ENCODE data around the gene TRIM29. TPM values are rescaled to one million over a fixed set of nuclear protein-coding genes. Genes with fewer than 3 reads are reported as not detected.

Gene TRIM29
- total and polyA plus RNA-seq, 2 experiments from 2014 or later: 0.28 TPM; not detected in 1

DNA sequence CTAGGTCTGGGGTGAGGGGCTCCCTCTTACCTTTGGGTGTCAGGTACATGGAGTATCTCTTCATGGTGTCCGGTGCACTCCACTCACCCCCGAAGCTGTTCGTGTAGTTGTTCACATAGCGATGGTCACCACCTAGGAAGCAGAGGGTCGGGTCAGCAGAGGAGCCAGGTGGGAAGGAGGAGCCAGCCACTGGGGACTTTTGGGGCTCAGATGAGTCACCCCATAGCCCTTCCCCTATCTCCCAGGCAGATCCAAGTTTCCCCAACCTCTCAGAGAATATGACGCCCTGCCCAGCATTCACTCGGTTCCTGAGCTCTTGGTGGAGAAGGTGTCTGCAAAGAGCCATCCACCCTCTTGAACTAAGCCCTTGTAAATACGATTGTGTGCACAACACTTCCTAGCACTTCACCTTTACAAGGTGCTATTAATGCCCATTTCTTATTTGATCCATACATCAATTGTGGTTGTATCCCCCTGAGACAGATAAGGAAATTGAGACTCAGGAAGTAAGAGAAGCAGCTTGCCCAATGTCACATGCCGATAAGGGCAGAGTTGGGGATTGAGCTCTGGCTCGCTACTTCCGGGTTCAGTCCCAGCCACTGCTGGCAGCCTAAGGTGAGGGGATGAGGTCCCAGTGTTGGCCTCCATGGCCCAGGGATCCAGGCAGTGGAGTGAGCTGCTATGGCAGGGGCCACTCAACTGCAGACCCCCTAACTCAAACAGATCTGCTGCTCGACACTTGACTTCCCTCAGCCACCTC, 14.8 kb downstream of the TRIM29 start:
- Histone ChIP-seq H2AFZ (no peak overlapping the region), H4K20me1 (replicated peaks; ENCODE audit: insufficient read depth) (no peaks in the 10 kb centered on the region), H3F3A (replicated peaks; ENCODE audit: low read depth) (no peaks in the 10 kb centered on the region), H3K9me2 (ENCODE audit: insufficient read depth) (no peaks in the 10 kb centered on the region), H3K4me3 (no peak overlapping the region), H3K4me2 (no peak overlapping the region), H3K36me3 (ENCODE audit: insufficient read depth) (no peaks in the 10 kb centered on the region), H3K79me2 (replicated peaks; ENCODE audit: insufficient read depth) (no peaks in the 10 kb centered on the region), H3K27me3 (ENCODE audit: insufficient read depth) (no peaks in the 10 kb centered on the region), H3K4me1 (ENCODE audit: insufficient read depth) (no peaks in the 10 kb centered on the region), H3K27ac (ENCODE audit: low read depth) (no peak overlapping the region)
- no peak overlapping the region for H3K4me3 Mint-ChIP-seq
- peaks cover 11% of the 10 kb centered on the region for H3K27me3 Mint-ChIP-seq (ENCODE audit: insufficient read depth, low read depth, poor library complexity)
- TF ChIP-seq, protein P1, sequence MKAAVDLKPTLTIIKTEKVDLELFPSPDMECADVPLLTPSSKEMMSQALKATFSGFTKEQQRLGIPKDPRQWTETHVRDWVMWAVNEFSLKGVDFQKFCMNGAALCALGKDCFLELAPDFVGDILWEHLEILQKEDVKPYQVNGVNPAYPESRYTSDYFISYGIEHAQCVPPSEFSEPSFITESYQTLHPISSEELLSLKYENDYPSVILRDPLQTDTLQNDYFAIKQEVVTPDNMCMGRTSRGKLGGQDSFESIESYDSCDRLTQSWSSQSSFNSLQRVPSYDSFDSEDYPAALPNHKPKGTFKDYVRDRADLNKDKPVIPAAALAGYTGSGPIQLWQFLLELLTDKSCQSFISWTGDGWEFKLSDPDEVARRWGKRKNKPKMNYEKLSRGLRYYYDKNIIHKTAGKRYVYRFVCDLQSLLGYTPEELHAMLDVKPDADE (IDR thresholded peaks at IDR 0.05): no peak
- TF ChIP-seq, protein P2, sequence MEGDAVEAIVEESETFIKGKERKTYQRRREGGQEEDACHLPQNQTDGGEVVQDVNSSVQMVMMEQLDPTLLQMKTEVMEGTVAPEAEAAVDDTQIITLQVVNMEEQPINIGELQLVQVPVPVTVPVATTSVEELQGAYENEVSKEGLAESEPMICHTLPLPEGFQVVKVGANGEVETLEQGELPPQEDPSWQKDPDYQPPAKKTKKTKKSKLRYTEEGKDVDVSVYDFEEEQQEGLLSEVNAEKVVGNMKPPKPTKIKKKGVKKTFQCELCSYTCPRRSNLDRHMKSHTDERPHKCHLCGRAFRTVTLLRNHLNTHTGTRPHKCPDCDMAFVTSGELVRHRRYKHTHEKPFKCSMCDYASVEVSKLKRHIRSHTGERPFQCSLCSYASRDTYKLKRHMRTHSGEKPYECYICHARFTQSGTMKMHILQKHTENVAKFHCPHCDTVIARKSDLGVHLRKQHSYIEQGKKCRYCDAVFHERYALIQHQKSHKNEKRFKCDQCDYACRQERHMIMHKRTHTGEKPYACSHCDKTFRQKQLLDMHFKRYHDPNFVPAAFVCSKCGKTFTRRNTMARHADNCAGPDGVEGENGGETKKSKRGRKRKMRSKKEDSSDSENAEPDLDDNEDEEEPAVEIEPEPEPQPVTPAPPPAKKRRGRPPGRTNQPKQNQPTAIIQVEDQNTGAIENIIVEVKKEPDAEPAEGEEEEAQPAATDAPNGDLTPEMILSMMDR (conservative IDR thresholded peaks at IDR 0.05; ENCODE audit: low read depth in 2 of 2): no peak
- TF ChIP-seq ZNF114 (CRISPR knock-in tag; IDR thresholded peaks at IDR 0.05) (no peak), EZH2phosphoT487 (IDR thresholded peaks at IDR 0.05; ENCODE audit: unreplicated experiment) (no peak), STAT1 (IDR thresholded peaks at IDR 0.05; ENCODE audit: unreplicated experiment) (no peak)
- TF ChIP-seq, protein P3, sequence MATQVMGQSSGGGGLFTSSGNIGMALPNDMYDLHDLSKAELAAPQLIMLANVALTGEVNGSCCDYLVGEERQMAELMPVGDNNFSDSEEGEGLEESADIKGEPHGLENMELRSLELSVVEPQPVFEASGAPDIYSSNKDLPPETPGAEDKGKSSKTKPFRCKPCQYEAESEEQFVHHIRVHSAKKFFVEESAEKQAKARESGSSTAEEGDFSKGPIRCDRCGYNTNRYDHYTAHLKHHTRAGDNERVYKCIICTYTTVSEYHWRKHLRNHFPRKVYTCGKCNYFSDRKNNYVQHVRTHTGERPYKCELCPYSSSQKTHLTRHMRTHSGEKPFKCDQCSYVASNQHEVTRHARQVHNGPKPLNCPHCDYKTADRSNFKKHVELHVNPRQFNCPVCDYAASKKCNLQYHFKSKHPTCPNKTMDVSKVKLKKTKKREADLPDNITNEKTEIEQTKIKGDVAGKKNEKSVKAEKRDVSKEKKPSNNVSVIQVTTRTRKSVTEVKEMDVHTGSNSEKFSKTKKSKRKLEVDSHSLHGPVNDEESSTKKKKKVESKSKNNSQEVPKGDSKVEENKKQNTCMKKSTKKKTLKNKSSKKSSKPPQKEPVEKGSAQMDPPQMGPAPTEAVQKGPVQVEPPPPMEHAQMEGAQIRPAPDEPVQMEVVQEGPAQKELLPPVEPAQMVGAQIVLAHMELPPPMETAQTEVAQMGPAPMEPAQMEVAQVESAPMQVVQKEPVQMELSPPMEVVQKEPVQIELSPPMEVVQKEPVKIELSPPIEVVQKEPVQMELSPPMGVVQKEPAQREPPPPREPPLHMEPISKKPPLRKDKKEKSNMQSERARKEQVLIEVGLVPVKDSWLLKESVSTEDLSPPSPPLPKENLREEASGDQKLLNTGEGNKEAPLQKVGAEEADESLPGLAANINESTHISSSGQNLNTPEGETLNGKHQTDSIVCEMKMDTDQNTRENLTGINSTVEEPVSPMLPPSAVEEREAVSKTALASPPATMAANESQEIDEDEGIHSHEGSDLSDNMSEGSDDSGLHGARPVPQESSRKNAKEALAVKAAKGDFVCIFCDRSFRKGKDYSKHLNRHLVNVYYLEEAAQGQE (IDR thresholded peaks at IDR 0.05; ENCODE audit: unreplicated experiment): no peak
- H3K9me3 Mint-ChIP-seq: peaks cover 2% of the 10 kb centered on the region; the same call in 2 of the 3 replicates
- DNase-seq (ENCODE audit: low spot score) (no peak), ATAC-seq (no peak)
- peaks cover 2% of the 10 kb centered on the region; the same call in 1 of the 3 replicates for H3K4me1 Mint-ChIP-seq
- no peak overlapping the region for H3K27ac Mint-ChIP-seq
- no peaks in the 10 kb centered on the region; the same call in 2 of the 3 replicates for H3K36me3 Mint-ChIP-seq (ENCODE audit: low read depth)

DNA sequence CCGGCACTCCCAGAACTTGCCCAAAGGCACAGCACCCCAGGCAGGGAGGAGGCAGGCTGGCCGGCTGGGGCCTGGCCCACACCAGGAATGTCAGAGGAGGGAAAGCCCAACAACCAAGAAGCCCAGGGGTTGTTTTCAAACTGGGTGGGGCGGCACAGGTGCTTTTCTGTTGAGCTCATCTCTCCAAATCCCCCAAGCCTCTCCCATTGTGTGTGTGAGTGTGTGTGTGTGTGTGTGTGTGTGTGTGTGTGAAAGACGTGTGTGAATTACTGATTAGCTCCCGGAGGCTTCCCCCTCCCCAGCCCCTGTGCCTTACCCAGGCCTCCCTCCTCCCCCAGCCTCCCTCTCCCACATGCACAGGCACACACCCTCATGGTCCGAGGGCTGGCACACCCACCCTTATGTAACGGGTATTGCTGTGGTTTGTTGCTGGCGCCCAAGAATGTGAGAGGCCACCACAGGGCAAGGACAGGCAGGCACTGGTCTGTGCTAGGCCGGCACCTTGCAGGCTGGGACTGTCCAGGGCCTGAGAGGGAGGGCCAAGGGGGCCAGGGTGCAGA, 15.9 kb downstream of the TRIM29 start:
- H3K36me3 ChIP-seq (ENCODE audit: insufficient read depth): no peaks in the 10 kb centered on the region
- Mint-ChIP-seq H3K9me3 (peaks cover 2% of the 10 kb centered on the region; the same call in 2 of the 3 replicates), H3K27me3 (ENCODE audit: insufficient read depth, low read depth, poor library complexity) (peaks cover 14% of the 10 kb centered on the region), H3K4me3 (no peak overlapping the region), H3K27ac (no peak overlapping the region), H3K36me3 (ENCODE audit: low read depth) (no peaks in the 10 kb centered on the region; the same call in 2 of the 3 replicates), H3K4me1 (peaks cover 12% of the 10 kb centered on the region)
- no peak overlapping the region for H3K4me3 ChIP-seq
- DNase-seq (ENCODE audit: low spot score) (no peak), ATAC-seq (peak; percentile 36)
- no peak overlapping the region for H3K27ac ChIP-seq (ENCODE audit: low read depth)
- H3F3A ChIP-seq (replicated peaks; ENCODE audit: low read depth): no peaks in the 10 kb centered on the region
- no peaks in the 10 kb centered on the region for H3K9me2 ChIP-seq (ENCODE audit: insufficient read depth)
- H4K20me1 ChIP-seq (replicated peaks; ENCODE audit: insufficient read depth): no peaks in the 10 kb centered on the region
- no peaks in the 10 kb centered on the region for H3K79me2 ChIP-seq (replicated peaks; ENCODE audit: insufficient read depth)
- no peak overlapping the region for H2AFZ ChIP-seq
- no peaks in the 10 kb centered on the region for H3K27me3 ChIP-seq (ENCODE audit: insufficient read depth)
- H3K4me2 ChIP-seq: no peak overlapping the region
- no peaks in the 10 kb centered on the region for H3K4me1 ChIP-seq (ENCODE audit: insufficient read depth)
- TF ChIP-seq, protein P1 (IDR thresholded peaks at IDR 0.05): no peak
- TF ChIP-seq STAT1 (IDR thresholded peaks at IDR 0.05; ENCODE audit: unreplicated experiment) (no peak), CREB1 (CRISPR knock-in tag; IDR thresholded peaks at IDR 0.05; ENCODE audit: low read depth) (no peak)
- TF ChIP-seq, protein P2 (conservative IDR thresholded peaks at IDR 0.05; ENCODE audit: low read depth in 2 of 2): no peak
